Hepatocyte (in vitro differentiated cells): ENCODE results near the gene ADGRD2. TPM values are rescaled to one million over a fixed set of nuclear protein-coding genes. Genes with fewer than 3 reads are reported as not detected.
A peak's percentile ranks its signal among the peaks of the same experiment; 100 is the strongest.

ENCODE experiments used
- DNase-seq: peaks from one replicate; pipeline ENCODE4 v3.0.0-alpha.2; 2016; ENCODE audit warnings: low spot score
- H2AFZ ChIP-seq: fragments of 200-600 bp; sonication (generic); 2 replicates; pipeline ENCODE4 v1.6.0; 2016; ENCODE audit warnings: antibody characterized with exemption, mild to moderate bottlenecking
- H3K27ac ChIP-seq: fragments of 200-600 bp; sonication (generic); 2 replicates; pipeline ENCODE4 v1.5.1; 2016; ENCODE audit warnings: mild to moderate bottlenecking
- H3K27me3 ChIP-seq: fragments of 200-600 bp; sonication (generic); 2 replicates; pipeline ENCODE4 v1.6.1; 2016
- H3K36me3 ChIP-seq: fragments of 200-600 bp; sonication (generic); replicated peaks from 2 replicates; pipeline ENCODE4 v1.5.1; 2016; ENCODE audit warnings: low read depth; ENCODE audit not compliant: insufficient read depth
- H3K4me1 ChIP-seq: fragments of 200-600 bp; sonication (generic); 2 replicates; pipeline ENCODE4 v1.5.1; 2016; ENCODE audit warnings: mild to moderate bottlenecking, moderate library complexity; ENCODE audit not compliant: insufficient read depth
- H3K4me2 ChIP-seq: fragments of 200-600 bp; sonication (generic); 2 replicates; pipeline ENCODE4 v1.6.0; 2016
- H3K4me3 ChIP-seq: fragments of 200-600 bp; sonication (generic); 2 replicates; pipeline ENCODE4 v1.5.1; 2016; ENCODE audit warnings: mild to moderate bottlenecking
- H3K79me2 ChIP-seq: fragments of 200-600 bp; sonication (generic); 2 replicates; pipeline ENCODE4 v1.6.0; 2017; ENCODE audit warnings: mild to moderate bottlenecking
- H3K9me2 ChIP-seq: fragments of 200-600 bp; sonication (generic); replicated peaks from 2 replicates; pipeline ENCODE4 v1.6.0; 2017; ENCODE audit warnings: mild to moderate bottlenecking; ENCODE audit not compliant: insufficient read depth
- H3K9me3 ChIP-seq: fragments of 200-600 bp; sonication (generic); 2 replicates; pipeline ENCODE4 v1.5.1; 2016; ENCODE audit warnings: low read depth, mild to moderate bottlenecking
- H4K20me1 ChIP-seq: fragments of 200-600 bp; sonication (generic); 2 replicates; pipeline ENCODE4 v1.6.0; 2016; ENCODE audit warnings: mild to moderate bottlenecking; ENCODE audit not compliant: insufficient read depth, poor library complexity, severe bottlenecking
- EZH2 ChIP-seq: fragments of 200-600 bp; sonication (generic); IDR thresholded peaks from 2 replicates; pipeline ENCODE4 v1.6.1; 2016; ENCODE audit warnings: antibody characterized with exemption, mild to moderate bottlenecking, borderline replicate concordance
- EZH2phosphoT487 ChIP-seq: fragments of 200-600 bp; sonication (generic); IDR thresholded peaks from one replicate; pipeline ENCODE4 v1.6.1; 2018; ENCODE audit warnings: antibody characterized with exemption, mild to moderate bottlenecking, low read depth, moderate library complexity; ENCODE audit not compliant: unreplicated experiment, severe bottlenecking
- WGBS: methylation state at CpG from one replicate; pipeline ENCODE4 v1.1.6; 2016; ENCODE audit warnings: low lambda C conversion rate; ENCODE audit errors: missing lambda C conversion rate; 5-methylcytosine and 5-hydroxymethylcytosine counted together
- polyA plus RNA-seq: library from polyadenylated mRNA; unstranded; fragments of >200 nt; fragmentation: Nextera tagmentation; extraction: Ambion mirVana; gene quantifications from 2 replicates; pipeline ENCODE4 v1.2.1, GENCODE V29; 2016
- total RNA-seq: library from RNA; depleted of rRNA; stranded (reverse); fragments of >200 nt; gene quantifications from 2 replicates; pipeline ENCODE4 v1.2.3, GENCODE V29; 2014
- TF ChIP-seq, protein P1 (sequence below): fragments of 200-600 bp; sonication (generic); IDR thresholded peaks from 2 replicates; pipeline ENCODE4 v1.5.1; 2016; ENCODE audit warnings: antibody characterized with exemption, mild to moderate bottlenecking; ENCODE audit not compliant: poor library complexity

The ADGRD2 gene
- total and polyA plus RNA-seq, 2 experiments from 2014 or later: not detected

DNA sequence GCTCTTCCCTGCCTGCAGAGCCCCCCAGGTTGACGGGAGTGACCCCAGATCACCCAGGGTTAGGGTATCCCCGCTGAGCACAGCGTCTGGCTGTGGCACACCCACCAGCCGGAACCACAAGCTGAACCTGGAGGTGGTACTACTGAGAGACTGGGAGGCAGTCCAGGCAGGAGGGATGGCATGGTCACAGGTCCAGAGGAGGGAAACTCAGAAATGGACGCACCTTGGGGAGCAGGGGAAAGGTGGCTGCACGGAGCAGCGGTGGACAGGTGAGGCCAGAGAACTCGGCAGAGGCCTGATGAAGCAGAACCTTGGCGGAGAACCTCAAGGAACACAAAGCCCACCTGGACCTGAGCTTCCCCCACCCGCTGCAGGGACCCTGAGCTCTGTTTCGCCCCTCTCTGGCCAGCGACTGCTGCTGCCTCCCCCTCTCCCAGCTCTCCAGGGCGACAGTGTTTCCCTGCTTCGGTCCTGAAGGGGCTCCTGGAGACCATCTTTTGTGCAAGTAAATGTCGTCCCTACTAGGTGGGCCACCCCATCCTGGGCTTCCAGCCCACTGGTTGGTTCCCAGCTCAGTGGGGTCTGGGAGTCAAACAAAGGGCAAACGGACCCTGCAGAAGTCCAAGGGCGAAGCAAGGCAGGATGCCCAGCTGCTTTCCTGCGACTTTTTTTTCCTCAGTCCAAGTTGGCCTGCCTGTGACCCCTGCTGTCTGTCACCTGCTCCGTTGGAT, 845 bp downstream of the ADGRD2 start:
- no peak overlapping the region for H3K4me3 ChIP-seq
- no peak for DNase-seq
- H3K27me3 ChIP-seq: peaks cover 28% of the 10 kb centered on the region
- H3K4me2 ChIP-seq: peak overlapping the region; percentile 77
- no peaks in the 10 kb centered on the region for H3K36me3 ChIP-seq
- H3K79me2 ChIP-seq: no peaks in the 10 kb centered on the region
- H2AFZ ChIP-seq: no peak overlapping the region
- no peaks in the 10 kb centered on the region for H4K20me1 ChIP-seq
- H3K27ac ChIP-seq: no peak overlapping the region
- no peaks in the 10 kb centered on the region for H3K9me3 ChIP-seq
- WGBS: 62% methylated on average over 19 of the region's 19 CpGs
- no peak for TF ChIP-seq EZH2
- TF ChIP-seq, protein P1, sequence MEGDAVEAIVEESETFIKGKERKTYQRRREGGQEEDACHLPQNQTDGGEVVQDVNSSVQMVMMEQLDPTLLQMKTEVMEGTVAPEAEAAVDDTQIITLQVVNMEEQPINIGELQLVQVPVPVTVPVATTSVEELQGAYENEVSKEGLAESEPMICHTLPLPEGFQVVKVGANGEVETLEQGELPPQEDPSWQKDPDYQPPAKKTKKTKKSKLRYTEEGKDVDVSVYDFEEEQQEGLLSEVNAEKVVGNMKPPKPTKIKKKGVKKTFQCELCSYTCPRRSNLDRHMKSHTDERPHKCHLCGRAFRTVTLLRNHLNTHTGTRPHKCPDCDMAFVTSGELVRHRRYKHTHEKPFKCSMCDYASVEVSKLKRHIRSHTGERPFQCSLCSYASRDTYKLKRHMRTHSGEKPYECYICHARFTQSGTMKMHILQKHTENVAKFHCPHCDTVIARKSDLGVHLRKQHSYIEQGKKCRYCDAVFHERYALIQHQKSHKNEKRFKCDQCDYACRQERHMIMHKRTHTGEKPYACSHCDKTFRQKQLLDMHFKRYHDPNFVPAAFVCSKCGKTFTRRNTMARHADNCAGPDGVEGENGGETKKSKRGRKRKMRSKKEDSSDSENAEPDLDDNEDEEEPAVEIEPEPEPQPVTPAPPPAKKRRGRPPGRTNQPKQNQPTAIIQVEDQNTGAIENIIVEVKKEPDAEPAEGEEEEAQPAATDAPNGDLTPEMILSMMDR: no peak
- no peak for TF ChIP-seq EZH2phosphoT487
- H3K4me1 ChIP-seq: peaks cover 8% of the 10 kb centered on the region
- H3K9me2 ChIP-seq: no peaks in the 10 kb centered on the region

DNA sequence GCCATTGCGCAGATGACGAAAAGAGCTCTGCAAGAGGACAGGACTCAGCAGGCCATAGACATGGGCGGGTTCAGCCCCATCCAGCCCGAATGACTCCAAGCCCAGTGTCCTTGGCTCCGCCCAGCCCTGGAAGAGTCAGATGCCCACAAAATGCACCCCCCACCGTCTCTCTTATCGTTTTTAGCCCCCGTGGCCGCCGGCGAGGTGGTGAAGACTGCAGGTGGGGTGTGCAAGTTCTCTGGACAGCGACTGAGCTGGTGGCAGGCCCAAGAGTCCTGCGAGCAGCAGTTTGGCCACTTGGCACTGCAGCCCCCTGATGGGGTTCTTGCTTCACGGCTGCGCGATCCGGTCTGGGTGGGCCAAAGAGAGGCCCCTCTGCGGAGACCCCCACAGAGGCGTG, 2.1 kb downstream of the ADGRD2 start:
- no peaks in the 10 kb centered on the region for H4K20me1 ChIP-seq
- WGBS: 91% methylated on average over 19 of the region's 19 CpGs
- no peak overlapping the region for H3K4me2 ChIP-seq
- no peak for DNase-seq
- H3K9me3 ChIP-seq: no peaks in the 10 kb centered on the region
- no peaks in the 10 kb centered on the region for H3K9me2 ChIP-seq
- peaks cover 28% of the 10 kb centered on the region for H3K27me3 ChIP-seq
- no peak overlapping the region for H3K4me3 ChIP-seq
- TF ChIP-seq, protein P1: no peak
- TF ChIP-seq EZH2: no peak
- TF ChIP-seq EZH2phosphoT487: no peak
- no peak overlapping the region for H2AFZ ChIP-seq
- no peaks in the 10 kb centered on the region for H3K79me2 ChIP-seq
- no peaks in the 10 kb centered on the region for H3K36me3 ChIP-seq
- H3K27ac ChIP-seq: no peak overlapping the region
- H3K4me1 ChIP-seq: peaks cover 8% of the 10 kb centered on the region

GRCh38 chr9:124452841-124453585, 2.8 kb downstream of the ADGRD2 start:
- Histone ChIP-seq H3K79me2 (no peaks in the 10 kb centered on the region), H2AFZ (no peak overlapping the region), H3K36me3 (no peaks in the 10 kb centered on the region), H3K9me2 (no peaks in the 10 kb centered on the region), H3K4me3 (no peak overlapping the region), H3K27ac (no peak overlapping the region), H4K20me1 (no peaks in the 10 kb centered on the region), H3K4me1 (peaks cover 8% of the 10 kb centered on the region), H3K9me3 (no peaks in the 10 kb centered on the region), H3K4me2 (peak overlapping the region; percentile 77), H3K27me3 (peaks cover 28% of the 10 kb centered on the region)
- WGBS: 78% methylated on average over 54 of the region's 85 CpGs
- DNase-seq: no peak
- TF ChIP-seq EZH2: no peak
- TF ChIP-seq, protein P1: no peak
- TF ChIP-seq EZH2phosphoT487: no peak
